ENCODE results near the gene TRIM56.
"Not testable (repeated sequence)": the region's sequence is repeated elsewhere in the genome, so short reads cannot be mapped to it uniquely, and the experiment has no call there.

The TRIM56 gene, protein sequence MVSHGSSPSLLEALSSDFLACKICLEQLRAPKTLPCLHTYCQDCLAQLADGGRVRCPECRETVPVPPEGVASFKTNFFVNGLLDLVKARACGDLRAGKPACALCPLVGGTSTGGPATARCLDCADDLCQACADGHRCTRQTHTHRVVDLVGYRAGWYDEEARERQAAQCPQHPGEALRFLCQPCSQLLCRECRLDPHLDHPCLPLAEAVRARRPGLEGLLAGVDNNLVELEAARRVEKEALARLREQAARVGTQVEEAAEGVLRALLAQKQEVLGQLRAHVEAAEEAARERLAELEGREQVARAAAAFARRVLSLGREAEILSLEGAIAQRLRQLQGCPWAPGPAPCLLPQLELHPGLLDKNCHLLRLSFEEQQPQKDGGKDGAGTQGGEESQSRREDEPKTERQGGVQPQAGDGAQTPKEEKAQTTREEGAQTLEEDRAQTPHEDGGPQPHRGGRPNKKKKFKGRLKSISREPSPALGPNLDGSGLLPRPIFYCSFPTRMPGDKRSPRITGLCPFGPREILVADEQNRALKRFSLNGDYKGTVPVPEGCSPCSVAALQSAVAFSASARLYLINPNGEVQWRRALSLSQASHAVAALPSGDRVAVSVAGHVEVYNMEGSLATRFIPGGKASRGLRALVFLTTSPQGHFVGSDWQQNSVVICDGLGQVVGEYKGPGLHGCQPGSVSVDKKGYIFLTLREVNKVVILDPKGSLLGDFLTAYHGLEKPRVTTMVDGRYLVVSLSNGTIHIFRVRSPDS

DNA sequence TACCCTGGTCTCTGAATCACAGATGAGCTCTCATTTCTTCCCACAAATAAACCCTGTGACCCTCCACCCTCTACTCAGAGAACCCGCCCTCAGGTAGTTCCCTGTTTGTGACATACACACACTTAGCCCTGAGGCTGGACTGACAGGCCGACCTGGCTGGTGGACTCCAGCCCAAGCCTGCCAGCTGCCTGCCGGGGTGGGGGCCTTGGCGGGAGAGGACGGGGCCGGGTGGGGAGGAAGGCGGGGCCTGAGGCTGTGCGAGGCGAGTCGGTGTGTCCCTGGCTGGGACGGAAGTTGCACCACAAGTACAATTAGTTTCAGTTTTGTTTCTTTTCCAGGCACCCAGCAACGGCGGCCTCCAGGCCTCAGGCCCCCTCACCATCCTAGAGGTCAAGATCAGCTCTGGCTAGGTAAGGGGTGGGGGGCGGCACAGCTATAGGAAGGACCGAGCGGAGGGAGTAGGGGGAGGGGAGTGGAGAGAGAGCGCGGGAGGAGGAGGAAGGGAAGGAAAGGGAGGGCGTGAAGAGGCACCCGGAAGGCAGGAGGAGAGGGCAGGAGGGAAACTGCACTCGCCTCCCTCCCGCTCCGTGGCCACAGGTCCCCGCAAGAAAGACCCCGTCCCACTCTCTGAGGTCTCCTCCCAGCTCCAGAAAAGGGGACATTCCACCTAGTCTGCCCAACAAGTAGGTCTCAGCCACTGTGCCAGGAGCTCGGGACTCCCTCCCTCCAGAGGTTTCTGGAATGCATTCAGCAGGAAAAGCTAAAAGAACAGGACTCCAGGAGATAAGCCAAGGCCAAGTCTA is at the start of gene TRIM56:
Gene TRIM56, plus strand, starts transcription at position 320 of the 803 bp plus-strand sequence. CDS start 1,832 bp downstream, outside the sequence.
- DNase-seq (ENCODE audit: low spot score): peak; percentile 45

DNA sequence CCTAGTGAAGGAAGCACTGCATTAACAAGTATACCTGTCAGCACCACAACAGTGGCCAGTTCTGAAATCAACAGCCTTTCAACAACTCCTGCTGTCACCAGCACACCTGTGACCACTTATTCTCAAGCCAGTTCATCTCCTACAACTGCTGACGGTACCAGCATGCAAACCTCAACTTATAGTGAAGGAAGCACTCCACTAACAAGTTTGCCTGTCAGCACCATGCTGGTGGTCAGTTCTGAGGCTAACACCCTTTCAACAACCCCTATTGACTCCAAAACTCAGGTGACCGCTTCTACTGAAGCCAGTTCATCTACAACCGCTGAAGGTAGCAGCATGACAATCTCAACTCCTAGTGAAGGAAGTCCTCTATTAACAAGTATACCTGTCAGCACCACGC is 49.3 kb upstream of the TRIM56 start:
- no peak for DNase-seq (ENCODE audit: low spot score)

DNA sequence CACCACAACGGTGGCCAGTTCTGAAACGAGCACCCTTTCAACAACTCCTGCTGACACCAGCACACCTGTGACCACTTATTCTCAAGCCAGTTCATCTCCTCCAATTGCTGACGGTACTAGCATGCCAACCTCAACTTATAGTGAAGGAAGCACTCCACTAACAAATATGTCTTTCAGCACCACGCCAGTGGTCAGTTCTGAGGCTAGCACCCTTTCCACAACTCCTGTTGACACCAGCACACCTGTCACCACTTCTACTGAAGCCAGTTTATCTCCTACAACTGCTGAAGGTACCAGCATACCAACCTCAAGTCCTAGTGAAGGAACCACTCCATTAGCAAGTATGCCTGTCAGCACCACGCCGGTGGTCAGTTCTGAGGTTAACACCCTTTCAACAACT is 44.0 kb upstream of the TRIM56 start:
- DNase-seq (ENCODE audit: low spot score): not testable (repeated sequence)

DNA sequence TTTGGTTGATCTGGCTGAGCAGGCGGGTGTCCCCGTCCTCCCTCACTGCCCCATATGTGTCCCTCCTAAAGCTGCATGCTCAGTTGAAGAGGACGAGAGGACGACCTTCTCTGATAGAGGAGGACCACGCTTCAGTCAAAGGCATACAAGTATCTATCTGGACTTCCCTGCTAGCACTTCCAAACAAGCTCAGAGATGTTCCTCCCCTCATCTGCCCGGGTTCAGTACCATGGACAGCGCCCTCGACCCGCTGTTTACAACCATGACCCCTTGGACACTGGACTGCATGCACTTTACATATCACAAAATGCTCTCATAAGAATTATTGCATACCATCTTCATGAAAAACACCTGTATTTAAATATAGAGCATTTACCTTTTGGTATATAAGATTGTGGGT is 26.9 kb upstream of the TRIM56 start:
- peak; percentile 51 for DNase-seq (ENCODE audit: low spot score)

DNA sequence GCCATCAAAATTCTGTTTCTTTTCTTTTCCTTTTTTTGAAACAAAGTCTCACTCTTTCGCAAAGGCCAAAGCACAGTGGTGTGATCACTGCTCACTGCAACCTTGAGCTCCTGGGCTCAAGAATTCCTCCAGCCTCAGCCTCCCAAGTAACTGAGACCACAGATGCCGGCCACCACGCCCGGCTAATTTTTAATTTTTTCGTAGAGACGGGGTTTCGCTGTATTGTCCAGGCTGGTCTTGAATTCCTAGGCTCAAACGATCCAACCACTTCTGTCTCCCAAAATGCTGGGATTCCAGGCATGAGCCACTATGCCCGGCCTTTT is 25.7 kb upstream of the TRIM56 start:
- DNase-seq (ENCODE audit: low spot score): no peak

DNA sequence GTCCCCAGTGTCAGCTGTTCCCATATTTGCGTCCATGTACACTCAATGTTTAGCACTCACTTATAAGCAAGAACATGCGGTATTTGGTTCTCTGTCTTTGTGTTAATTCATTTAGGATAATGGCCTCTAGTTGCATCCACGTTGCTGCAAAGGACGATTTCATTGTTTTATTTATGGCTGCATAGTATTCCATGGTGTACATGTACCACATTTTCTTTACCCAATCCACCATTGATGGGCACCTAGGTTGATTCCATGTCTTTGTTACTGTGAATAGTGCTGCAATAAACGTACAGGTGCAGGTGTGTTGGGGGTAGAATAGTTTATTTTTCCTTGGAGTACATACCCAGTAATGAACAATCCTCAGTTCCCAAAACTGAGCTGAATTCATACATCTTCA is 24.3 kb upstream of the TRIM56 start:
- no peak for DNase-seq (ENCODE audit: low spot score)

DNA sequence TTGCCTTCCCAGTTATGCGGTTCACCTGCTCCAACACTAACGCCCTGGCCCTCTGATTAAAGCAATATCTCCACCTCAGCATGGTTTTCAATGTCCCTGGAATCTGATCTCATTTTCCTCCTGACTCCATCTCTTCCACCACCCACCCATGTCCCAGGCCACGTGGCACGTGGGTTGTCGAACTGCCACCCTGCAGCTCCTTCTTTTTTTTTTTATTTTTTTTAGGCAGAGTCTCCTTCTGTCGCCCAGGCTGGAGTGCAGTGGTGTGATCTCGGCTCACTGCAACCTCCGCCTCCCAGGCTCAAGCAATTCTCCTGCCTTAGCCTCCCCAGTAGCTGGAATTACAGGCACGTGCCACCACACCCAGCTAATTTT is 21.1 kb upstream of the TRIM56 start:
- not testable (repeated sequence) for DNase-seq (ENCODE audit: low spot score)

DNA sequence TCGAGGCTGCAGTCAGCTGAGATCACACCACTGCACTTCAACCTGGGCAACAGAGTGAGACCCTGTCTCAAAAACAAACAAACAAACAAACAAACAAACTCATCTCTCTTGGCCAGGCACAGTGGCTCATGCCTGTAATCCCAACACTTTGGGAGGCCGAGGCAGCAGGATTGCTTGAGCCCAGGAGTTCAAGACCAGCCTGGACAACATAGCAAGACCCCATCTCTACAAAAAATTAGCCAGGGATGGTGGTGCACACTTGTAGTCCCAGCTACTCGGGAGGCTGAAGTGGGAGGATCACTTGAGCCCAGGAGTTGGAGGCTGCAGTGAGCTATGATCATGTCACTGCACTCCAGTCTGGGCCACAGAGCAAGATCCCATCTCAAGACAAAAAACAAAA is 20.1 kb upstream of the TRIM56 start:
- DNase-seq (ENCODE audit: low spot score): not testable (repeated sequence)

DNA sequence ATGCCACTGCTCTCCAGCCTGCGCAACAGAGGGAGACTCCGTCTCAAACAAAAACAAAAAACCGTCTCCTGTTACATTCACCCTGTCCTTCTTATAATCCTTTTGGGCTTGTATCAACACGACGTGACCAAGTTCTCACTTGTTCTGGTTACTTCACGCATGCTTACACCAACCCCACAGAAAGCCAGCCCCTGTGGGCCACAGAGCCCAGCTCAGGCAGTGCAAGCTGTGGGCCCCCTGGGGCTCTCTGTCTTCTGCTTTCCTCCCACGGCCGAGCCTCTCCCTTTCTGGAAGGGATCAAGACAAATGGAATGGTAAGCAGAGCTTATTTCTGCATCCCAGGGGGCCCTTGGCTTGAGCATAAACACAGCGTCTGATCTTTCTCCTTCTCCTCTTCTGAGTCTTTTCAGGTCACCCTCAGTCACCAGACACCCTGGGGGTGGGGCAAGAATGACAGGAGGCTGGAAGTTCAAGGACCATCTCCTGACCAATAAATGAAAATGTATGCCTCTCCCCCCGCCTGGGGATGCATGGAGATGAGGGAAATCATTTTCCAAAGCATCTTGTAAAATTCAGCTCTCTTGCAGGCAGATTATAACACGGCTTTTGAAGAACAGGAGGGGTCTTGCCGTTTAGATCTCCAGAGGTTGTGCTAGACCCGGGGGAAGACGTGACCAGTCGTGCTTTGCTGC is 19.0 kb upstream of the TRIM56 start:
- no peak for DNase-seq (ENCODE audit: low spot score)

DNA sequence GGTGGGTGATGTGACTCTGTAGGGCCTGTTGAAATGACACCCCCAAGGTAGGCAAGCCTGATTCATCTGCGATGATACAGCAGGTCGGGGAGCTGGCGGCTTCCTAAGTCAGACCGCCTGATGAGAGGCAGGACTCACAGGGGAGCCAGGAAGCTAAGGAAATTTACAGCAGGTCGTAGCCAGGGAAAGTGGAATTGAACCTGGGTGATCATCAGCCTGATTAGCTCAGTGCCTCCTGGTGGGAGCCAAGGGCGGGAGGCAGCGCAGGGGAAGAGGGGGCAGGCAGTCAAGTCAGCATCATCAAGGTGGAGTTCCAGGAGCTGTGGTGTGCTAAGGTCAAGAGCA is 18.5 kb upstream of the TRIM56 start:
- DNase-seq (ENCODE audit: low spot score): no peak

DNA sequence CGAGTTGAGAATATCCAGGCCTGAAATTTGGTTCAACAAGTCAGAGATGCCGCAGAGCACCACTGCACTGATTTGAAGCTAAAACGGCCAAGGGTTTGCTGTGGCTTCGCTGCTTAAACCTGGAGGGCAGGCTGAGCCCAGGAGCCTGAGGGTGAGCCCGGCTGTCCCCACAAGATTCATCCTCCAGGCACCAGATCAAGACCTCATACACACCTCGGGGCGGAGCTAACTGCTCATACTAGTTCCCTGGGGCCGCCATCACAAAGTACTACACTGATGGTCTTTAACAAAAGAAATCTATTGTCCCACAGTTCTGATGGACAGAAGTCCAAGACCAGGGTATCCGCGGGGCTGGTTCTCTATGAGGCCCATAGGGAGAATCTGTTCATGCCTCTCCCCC is 16.9 kb upstream of the TRIM56 start:
- no peak for DNase-seq (ENCODE audit: low spot score)

DNA sequence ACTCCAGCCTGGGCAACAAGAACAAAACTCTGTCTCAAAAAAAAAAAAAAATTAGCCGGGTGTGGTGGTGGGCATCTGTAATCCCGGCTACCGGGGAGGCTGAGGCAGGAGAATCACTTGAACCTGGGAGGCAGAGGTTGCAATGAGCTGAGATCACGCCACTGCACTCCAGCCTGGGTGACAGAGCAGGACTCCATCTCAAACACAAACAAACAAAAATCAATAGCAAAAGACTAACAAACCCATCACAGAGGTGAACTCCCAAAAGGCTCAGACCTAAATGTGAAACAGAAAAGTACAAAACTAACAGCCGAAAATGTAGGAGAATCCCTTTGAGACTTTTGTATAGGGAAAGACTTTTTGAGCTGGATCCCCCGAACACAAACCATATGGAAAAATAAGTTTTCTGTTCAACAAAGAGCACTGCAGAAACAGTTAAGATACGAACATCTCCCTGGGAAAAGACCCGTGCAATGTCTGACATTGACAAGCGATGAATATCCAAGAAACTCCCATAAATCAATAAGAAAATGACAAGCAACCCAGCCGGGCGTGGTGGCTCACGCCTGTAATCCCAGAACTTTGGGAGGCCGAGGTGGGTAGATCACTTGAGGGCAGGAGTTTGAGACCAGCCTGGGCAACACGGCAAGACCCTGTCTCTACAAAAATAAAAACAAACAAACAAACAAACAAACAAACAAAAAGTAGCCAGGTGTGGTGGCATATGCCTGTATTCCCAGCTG is 13.7 kb upstream of the TRIM56 start:
- not testable (repeated sequence) for DNase-seq (ENCODE audit: low spot score)

DNA sequence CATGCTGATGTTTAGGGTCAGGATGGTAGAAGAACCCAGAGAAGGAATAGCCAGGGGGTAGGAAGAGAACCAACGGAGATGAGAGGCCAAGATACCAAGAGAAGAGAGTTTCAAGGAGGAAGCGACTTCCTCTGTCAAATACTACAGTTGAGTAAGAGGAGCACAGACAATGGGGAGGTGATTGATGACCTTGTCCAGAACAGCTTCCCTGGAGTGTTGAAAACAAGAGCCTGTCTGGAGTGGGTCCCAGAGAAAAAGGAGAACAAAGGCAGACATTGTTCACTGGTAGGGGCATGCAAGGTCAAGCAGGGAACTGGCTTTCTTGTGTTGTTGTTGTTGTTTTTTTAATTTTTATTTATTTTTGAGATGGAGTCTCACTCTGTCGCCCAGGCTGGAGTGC is 9.6 kb upstream of the TRIM56 start:
- no peak for DNase-seq (ENCODE audit: low spot score)

DNA sequence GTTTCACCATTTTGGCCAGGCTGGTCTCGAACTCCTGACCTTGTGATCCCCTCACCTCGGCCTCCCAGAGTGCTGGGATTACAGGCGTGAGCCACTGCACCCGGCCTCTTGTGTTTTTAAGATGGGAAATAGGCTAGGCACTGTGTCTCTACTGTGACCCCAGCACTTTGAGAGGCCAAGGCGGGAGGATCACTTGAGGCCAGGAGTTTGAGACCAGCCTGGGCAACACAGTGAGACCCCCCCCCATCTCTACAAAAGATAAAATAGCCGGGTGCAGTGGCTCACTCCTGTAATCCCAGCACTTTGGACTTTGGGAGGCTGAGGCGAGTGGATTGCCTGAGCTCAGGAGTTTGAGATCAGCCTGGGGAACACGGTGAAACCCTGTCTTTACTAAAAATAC is 9.1 kb upstream of the TRIM56 start:
- not testable (repeated sequence) for DNase-seq (ENCODE audit: low spot score)

DNA sequence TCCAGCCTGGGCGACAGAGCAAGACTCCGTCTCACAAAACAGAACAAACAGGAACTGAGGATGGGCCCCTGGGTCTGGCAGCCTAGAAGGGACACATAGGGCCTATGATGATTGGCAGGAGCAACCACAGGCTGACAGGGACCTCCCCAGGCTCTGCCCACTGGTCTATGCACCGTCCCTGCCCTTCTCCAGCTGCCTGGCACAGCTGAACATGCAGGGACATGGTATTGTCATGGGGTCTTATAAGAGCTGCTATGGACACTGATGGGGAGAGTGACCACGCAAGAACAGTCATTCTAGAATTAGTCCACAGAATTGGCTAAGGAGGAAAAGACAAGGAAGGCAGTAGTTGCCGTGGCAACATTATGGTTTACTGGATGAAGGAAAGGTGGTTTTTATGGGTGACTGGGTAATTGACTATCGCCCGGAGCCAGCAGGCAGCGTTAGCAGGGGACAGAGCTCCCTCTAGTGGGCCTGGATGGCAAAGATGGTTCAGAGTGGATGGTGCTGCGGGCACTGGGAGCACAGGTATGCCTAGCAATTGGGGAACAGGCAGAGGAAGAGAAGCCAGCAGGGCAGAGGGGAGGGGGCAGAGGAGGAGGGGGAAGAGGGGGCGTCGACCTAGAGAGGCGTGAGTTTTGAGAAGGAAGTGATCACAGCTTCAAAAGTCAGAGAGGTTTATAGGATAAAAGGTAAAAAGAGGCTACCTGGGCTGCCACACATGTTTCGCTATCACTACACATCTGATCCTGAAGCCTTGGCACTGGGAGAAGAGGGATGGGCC is 7.8 kb upstream of the TRIM56 start:
- peak; percentile 82 for DNase-seq (ENCODE audit: low spot score)

DNA sequence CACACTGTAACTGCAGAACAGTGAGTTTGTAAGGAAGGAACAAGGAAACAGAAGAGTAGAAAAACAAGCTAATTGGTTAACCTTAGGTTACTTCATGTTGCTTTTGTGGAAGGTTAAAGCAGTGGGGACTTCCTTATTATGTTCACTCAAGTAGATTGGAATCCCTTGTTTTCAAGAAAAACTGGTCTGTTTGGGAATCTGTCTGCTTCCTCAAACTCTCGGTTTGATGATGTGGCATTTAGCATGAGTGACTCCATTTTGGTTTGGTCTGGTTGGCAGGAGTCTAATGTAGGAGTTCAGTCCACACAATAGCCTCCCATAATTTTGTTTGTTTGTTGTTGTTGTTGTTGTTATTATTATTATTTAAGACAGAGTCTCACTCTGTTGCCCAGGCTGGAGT is 3.8 kb upstream of the TRIM56 start:
- no peak for DNase-seq (ENCODE audit: low spot score)

DNA sequence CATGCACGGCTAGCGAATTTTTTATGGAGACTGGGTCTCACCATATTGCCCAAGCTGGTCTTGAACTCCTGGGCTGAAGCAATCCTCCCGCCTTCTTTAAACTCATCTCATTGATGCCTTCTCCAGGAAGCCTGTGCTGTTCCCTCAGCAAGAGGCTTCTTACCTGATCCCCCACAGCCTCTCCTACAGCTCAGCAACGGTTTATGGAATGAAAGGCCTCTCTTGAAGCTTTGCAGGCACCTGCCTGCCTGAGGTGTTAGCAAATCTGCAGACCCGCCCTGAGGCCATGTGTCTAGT is 468 bp upstream of the TRIM56 start:
- no peak for DNase-seq (ENCODE audit: low spot score)

DNA sequence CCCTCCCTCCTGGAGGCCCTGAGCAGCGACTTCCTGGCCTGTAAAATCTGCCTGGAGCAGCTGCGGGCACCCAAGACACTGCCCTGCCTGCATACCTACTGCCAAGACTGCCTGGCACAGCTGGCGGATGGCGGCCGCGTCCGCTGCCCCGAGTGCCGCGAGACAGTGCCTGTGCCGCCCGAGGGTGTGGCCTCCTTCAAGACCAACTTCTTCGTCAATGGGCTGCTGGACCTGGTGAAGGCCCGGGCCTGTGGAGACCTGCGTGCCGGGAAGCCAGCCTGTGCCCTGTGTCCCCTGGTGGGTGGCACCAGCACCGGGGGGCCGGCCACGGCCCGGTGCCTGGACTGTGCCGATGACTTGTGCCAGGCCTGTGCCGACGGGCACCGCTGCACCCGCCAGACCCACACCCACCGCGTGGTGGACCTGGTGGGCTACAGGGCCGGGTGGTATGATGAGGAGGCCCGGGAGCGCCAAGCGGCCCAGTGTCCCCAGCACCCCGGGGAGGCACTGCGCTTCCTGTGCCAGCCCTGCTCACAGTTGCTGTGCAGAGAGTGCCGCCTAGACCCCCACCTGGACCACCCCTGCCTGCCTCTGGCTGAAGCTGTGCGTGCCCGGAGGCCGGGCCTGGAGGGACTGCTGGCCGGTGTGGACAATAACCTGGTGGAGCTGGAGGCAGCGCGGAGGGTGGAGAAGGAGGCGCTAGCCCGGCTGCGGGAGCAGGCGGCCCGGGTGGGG is 2.2 kb downstream of the TRIM56 start:
- no peak for DNase-seq (ENCODE audit: low spot score)

DNA sequence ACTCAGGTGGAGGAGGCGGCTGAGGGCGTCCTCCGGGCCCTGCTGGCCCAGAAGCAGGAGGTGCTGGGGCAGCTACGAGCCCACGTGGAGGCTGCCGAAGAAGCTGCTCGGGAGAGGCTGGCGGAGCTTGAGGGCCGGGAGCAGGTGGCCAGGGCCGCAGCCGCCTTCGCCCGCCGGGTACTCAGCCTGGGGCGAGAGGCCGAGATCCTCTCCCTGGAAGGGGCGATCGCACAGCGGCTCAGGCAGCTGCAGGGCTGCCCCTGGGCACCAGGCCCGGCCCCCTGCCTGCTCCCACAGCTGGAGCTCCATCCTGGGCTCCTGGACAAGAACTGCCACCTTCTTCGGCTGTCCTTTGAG is 2.8 kb downstream of the TRIM56 start:
- no peak for DNase-seq (ENCODE audit: low spot score)

DNA sequence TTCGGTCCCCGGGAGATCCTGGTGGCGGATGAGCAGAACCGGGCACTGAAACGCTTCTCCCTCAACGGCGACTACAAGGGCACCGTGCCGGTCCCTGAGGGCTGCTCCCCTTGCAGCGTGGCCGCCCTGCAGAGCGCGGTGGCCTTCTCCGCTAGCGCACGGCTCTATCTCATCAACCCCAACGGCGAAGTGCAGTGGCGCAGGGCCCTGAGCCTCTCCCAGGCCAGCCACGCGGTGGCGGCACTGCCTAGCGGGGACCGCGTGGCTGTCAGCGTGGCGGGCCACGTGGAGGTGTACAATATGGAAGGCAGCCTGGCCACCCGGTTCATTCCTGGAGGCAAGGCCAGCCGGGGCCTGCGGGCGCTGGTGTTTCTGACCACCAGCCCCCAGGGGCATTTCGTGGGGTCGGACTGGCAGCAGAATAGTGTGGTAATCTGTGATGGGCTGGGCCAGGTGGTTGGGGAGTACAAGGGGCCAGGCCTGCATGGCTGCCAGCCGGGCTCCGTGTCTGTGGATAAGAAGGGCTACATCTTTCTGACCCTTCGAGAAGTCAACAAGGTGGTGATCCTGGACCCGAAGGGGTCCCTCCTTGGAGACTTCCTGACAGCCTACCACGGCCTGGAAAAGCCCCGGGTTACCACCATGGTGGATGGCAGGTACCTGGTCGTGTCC is 3.7 kb downstream of the TRIM56 start:
- no peak for DNase-seq (ENCODE audit: low spot score)
